ENCODE data around the gene ZBTB2. TPM values are rescaled to one million over a fixed set of nuclear protein-coding genes. Genes with fewer than 3 reads are reported as not detected.

The ZBTB2 gene
- total and polyA plus RNA-seq, 5 donors: 4.6 to 7.0 (median 6.3) TPM

DNA sequence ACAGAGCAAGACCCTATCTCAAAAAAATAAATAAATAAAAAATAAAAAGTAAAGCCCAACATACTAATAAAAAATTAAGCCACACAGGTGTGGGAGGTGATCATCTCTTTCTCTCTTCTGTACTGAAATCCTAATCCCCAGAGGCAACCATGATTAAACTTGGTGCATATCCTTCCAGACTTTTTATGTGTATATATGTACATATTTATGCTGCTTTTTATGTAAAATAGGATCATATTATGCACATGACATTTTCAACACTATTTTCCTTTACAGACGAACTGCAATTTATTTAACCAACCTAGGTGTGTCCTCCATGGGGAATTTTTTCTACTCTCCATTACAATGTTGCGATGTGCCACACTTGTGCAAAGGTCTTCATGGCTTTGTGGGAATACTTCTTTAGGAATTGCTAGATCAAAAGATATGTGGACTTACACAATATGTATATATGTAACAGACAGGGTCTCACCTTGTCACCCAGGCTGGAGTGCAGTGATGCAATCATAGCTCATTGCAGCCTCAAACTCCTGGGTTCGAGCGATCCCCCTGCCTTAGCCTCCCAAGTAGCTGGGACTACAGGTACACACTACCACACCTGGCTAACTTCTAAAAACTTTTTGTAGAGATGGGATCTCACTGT lies 36.9 kb upstream of the ZBTB2 start:
- Histone ChIP-seq H3K27me3 (ENCODE audit: control insufficient read depth, insufficient read depth) (no peaks in the 10 kb centered on the region), H3K27ac (ENCODE audit: low read length) (no peak overlapping the region), H3K9me3 (ENCODE audit: control insufficient read depth, low read length) (no peaks in the 10 kb centered on the region), H3K4me3 (ENCODE audit: low read length) (no peak overlapping the region), H3K4me1 (ENCODE audit: control insufficient read depth, insufficient read depth, low read length) (no peaks in the 10 kb centered on the region)
- intact Hi-C loops (cut with DNase I): no loop called here
- WGBS: 96% methylated on average over 4 of the region's 4 CpGs
- ATAC-seq: no peak
- DNase-seq: no peak

DNA sequence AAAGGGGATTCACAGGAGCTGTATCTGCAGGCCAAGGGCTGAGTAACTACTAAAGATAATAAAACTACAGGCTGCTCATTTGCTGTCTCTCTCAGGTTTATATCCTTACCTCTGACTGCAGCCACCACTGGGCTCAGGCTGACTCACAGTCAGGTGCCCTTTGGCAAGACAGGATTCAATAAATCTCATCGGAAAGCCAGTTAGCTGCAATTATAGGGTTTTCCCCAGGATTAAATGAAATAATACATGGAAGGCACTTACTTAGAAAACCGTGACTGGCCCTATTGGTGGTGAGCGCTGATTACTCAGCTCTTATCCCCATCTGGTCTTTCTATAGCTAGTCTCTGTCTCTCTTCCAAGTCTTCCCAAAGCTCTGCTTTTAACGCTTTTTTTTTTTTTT lies 34.2 kb upstream of the ZBTB2 start:
- DNase-seq (no peak), ATAC-seq (no peak)
- Histone ChIP-seq H3K27ac (ENCODE audit: low read length) (no peak overlapping the region), H3K4me3 (ENCODE audit: low read length) (no peak overlapping the region), H3K9me3 (ENCODE audit: control insufficient read depth, low read length) (no peaks in the 10 kb centered on the region), H3K4me1 (ENCODE audit: control insufficient read depth, insufficient read depth, low read length) (no peaks in the 10 kb centered on the region), H3K27me3 (ENCODE audit: control insufficient read depth, insufficient read depth) (no peaks in the 10 kb centered on the region)
- 94% methylated on average over 4 of the region's 4 CpGs for WGBS
- intact Hi-C loops (cut with DNase I): no loop called here

DNA sequence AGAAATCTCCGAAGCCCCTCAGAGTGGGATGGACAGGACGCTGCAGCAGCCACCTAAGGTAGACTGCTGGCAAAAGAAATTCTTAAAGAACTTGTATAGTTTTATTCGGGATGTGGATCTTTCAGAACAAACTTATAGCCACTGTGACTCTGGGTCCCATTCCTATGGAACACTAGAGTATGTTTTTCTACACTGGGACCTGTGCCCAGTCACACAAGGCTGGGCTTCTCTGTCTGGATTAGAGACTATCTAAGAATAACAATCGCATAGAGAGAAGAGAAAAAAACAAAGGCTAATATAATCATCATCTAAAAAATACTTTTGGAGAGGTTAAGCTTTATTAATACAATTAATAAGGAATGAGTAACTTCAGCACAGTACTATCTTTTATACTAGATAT lies 31.6 kb upstream of the ZBTB2 start:
- H3K27ac ChIP-seq (ENCODE audit: low read length): no peak overlapping the region
- H3K4me1 ChIP-seq (ENCODE audit: control insufficient read depth, insufficient read depth, low read length): no peaks in the 10 kb centered on the region
- ATAC-seq (peak; percentile 31 to 45), DNase-seq (no peak)
- no peak overlapping the region for H3K4me3 ChIP-seq (ENCODE audit: low read length)
- WGBS: 75% methylated on average over 4 of the region's 4 CpGs
- no peaks in the 10 kb centered on the region for H3K9me3 ChIP-seq (ENCODE audit: control insufficient read depth, low read length)
- intact Hi-C loops (cut with DNase I): no loop called here
- H3K27me3 ChIP-seq (ENCODE audit: control insufficient read depth, insufficient read depth): no peaks in the 10 kb centered on the region

DNA sequence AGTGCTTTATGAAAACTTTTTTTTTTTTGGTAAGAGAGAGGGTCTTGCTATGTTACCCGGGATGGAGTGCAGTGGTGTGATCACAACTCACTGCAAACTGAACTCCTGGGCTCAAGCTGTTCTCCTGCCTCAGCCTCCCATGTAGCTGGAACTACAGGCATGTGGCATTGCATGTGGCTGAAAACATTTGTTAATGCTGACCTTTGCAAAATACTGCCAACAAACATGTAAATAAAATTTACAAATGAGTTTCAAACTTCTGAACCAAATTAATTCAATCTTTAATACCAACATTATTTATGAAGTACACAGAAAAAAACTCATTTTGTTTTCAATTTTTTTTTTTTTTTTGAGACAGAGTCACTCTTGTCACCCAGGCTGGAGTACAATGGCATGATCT lies 26.1 kb upstream of the ZBTB2 start:
- no peak overlapping the region for H3K4me3 ChIP-seq (ENCODE audit: low read length)
- no peaks in the 10 kb centered on the region for H3K27me3 ChIP-seq (ENCODE audit: control insufficient read depth, insufficient read depth)
- 93% methylated on average over 1 of the region's 1 CpG for WGBS
- no peaks in the 10 kb centered on the region for H3K9me3 ChIP-seq (ENCODE audit: control insufficient read depth, low read length)
- H3K4me1 ChIP-seq (ENCODE audit: control insufficient read depth, insufficient read depth, low read length): no peaks in the 10 kb centered on the region
- ATAC-seq (no peak), DNase-seq (no peak)
- H3K27ac ChIP-seq (ENCODE audit: low read length): no peak overlapping the region
- intact Hi-C loops (cut with DNase I): no loop called here

DNA sequence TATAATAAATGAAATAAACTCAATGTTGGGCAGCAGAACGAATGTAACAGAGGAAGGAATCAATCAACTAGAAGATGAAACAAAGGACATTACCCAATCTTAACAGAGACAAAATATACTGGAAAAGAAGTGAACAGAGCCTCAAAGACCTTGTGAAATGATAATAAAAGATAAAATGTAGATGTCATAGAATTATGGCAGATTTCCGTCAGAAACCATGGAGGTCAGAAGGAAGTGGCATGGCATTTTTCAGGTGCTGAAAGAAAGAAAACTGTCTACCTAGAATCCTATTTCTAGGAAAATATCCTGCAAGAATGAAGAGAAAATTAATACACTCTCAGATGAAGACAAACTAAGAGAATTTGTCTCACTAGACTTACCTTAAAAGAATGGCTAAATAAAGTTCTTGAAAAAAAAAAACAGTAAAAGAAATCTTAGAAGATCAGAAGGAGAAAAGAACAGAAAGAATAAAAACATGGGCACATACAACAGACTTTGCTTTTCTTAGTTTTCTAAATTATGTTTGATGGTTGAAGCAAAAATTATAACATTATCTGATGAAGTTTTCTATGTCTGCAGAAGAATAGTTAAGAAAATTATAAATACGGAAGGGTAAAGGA lies 23.4 kb upstream of the ZBTB2 start:
- no peak overlapping the region for H3K4me3 ChIP-seq (ENCODE audit: low read length)
- WGBS: 98% methylated on average over 3 of the region's 3 CpGs
- ATAC-seq: no peak

DNA sequence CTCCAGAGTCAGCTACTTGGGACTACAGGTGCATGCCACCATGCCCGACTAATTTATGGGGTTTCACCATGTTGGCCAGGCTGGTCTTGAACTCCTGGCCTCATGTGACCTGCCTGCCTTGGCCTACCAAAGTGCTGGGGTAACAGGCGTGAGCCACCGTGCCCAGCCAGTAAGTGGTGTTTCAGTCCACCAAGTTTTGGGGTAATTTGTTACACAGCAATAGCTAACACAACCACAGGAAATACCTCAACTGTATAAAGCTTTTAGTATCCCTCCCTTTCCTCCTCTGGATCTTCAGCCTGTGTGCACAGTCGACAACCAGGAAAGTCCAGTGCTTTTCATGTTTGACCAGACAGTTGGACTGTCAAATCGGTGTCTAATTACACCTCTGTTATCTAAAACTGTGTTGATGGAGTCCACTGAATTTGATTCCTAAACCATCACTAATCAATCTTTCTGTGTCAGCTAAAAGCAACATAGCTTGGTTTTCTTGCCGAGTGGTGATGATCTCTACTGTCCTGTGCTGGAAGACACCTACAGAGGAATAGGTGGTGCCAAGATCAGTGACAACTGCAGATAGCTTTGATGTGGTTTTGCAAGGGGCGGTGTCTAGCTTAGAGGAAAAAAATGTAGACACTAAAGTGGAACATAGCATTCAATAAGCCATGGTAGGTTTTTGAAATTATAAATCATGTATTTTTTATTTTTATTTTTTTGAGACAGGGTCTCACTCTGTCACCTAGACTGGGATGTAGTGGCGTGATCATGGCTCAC lies 22.2 kb upstream of the ZBTB2 start:
- 92% methylated on average over 8 of the region's 8 CpGs for WGBS
- Histone ChIP-seq H3K27me3 (ENCODE audit: control insufficient read depth, insufficient read depth) (no peaks in the 10 kb centered on the region), H3K4me1 (ENCODE audit: control insufficient read depth, insufficient read depth, low read length) (no peaks in the 10 kb centered on the region), H3K27ac (ENCODE audit: low read length) (no peak overlapping the region), H3K9me3 (ENCODE audit: control insufficient read depth, low read length) (no peaks in the 10 kb centered on the region), H3K4me3 (ENCODE audit: low read length) (no peak overlapping the region)
- ATAC-seq (no peak), DNase-seq (no peak)
- intact Hi-C loops (cut with DNase I): no loop called here

More for the DNA sequence above, 23.4 kb upstream of the ZBTB2 start:
- no peak overlapping the region for H3K27ac ChIP-seq (ENCODE audit: low read length)
- H3K4me1 ChIP-seq (ENCODE audit: control insufficient read depth, insufficient read depth, low read length): no peaks in the 10 kb centered on the region
- H3K9me3 ChIP-seq (ENCODE audit: control insufficient read depth, low read length): no peaks in the 10 kb centered on the region
- intact Hi-C loops (cut with DNase I): no loop called here
- no peaks in the 10 kb centered on the region for H3K27me3 ChIP-seq (ENCODE audit: control insufficient read depth, insufficient read depth)
- no peak for DNase-seq

DNA sequence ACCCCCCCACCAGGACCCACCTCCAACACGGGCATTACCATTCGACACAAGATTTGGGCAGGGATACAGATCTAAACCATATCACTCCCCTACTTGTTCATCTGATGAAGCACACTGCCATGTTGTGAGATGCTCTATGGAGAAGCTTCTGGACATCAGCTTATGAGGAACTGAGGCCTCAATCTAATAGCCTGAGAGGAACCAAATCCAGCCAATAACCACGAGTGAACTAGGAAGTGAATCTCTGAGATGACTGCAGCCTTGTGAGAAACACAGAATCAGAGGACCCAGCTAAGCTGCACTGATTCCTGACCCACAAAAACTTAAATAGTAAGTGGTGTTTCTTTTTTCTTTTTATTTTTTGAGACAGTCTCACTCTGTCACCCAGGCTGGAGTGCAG lies 21.6 kb upstream of the ZBTB2 start:
- no peaks in the 10 kb centered on the region for H3K27me3 ChIP-seq (ENCODE audit: control insufficient read depth, insufficient read depth)

DNA sequence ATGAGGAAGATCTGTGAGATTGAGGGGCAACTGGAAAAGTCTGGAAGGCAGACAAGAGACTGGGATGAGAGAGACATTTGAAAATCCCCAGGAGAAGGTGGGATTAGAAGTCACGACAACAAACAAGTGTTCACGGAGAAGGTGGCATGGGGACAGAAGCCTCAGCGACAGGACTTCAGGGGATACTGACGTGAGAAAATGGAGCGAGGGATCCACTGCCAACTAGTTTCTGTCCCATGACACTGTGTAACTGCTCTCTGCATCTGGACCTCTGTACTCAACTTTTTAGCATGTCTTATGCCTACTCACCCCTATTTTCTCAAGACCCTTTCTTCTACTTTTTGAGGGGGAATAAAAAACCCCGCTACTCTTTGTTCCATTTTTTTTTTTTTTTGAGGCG lies 18.3 kb upstream of the ZBTB2 start:
- H3K27me3 ChIP-seq (ENCODE audit: control insufficient read depth, insufficient read depth): no peaks in the 10 kb centered on the region
- ATAC-seq (no peak), DNase-seq (no peak)
- no peak overlapping the region for H3K27ac ChIP-seq (ENCODE audit: low read length)
- H3K4me3 ChIP-seq (ENCODE audit: low read length): no peak overlapping the region
- intact Hi-C loops (cut with DNase I): no loop called here
- 92% methylated on average over 7 of the region's 7 CpGs for WGBS
- no peaks in the 10 kb centered on the region for H3K4me1 ChIP-seq (ENCODE audit: control insufficient read depth, insufficient read depth, low read length)
- H3K9me3 ChIP-seq (ENCODE audit: control insufficient read depth, low read length): no peaks in the 10 kb centered on the region

More for the DNA sequence above, 21.6 kb upstream of the ZBTB2 start:
- Histone ChIP-seq H3K4me3 (ENCODE audit: low read length) (no peak overlapping the region), H3K4me1 (ENCODE audit: control insufficient read depth, insufficient read depth, low read length) (no peaks in the 10 kb centered on the region), H3K27ac (ENCODE audit: low read length) (no peak overlapping the region), H3K9me3 (ENCODE audit: control insufficient read depth, low read length) (no peaks in the 10 kb centered on the region)
- DNase-seq: no peak
- WGBS: 90% methylated on average over 3 of the region's 3 CpGs
- intact Hi-C loops (cut with DNase I): no loop called here
- ATAC-seq: no peak

DNA sequence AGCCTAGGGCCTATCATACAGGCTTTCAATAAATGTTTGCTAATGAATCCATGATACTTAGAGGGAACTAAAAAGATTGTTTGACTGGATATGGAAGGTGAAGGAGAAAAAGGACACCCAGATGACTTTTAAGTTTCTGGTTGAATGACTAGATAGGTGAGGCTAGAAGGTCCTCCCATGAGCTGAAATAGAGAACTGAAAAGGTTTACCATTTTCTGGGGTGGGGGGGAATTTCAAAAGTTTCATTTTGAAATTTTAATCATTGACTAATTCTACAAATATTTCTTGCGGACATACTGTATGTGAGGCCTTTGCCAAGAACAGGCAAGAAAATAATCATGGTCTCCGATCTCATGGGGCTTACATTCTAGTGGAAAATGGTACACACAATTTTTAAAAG lies 17.9 kb upstream of the ZBTB2 start:
- H3K27ac ChIP-seq (ENCODE audit: low read length): no peak overlapping the region
- ATAC-seq (no peak), DNase-seq (no peak)
- H3K4me3 ChIP-seq (ENCODE audit: low read length): no peak overlapping the region
- no peaks in the 10 kb centered on the region for H3K27me3 ChIP-seq (ENCODE audit: control insufficient read depth, insufficient read depth)
- no peaks in the 10 kb centered on the region for H3K9me3 ChIP-seq (ENCODE audit: control insufficient read depth, low read length)
- 92% methylated on average over 2 of the region's 2 CpGs for WGBS
- intact Hi-C loops (cut with DNase I): no loop called here
- no peaks in the 10 kb centered on the region for H3K4me1 ChIP-seq (ENCODE audit: control insufficient read depth, insufficient read depth, low read length)

DNA sequence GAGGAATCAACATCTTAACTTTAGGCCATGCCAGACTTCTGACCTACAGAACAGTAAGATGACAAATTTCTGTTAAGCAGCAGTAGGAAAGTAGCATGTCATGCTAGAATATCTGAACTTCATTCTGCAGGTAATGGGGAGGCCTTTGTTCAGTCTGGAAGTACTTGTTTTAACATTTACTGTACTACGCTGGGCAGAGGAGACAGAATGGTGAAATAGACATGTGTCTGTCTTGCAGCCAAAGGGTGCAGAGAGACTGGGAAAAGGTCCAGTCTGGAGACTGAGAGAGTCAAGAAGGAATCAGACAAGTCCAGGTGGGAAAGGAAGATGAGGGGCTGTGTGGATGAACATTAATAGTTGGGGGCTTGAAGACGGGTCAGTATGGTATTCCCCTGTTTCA lies 17.5 kb upstream of the ZBTB2 start:
- intact Hi-C loops (cut with DNase I): no loop called here
- WGBS: 90% methylated on average over 2 of the region's 2 CpGs
- no peak overlapping the region for H3K4me3 ChIP-seq (ENCODE audit: low read length)
- DNase-seq (no peak), ATAC-seq (no peak)
- no peaks in the 10 kb centered on the region for H3K4me1 ChIP-seq (ENCODE audit: control insufficient read depth, insufficient read depth, low read length)
- H3K9me3 ChIP-seq (ENCODE audit: control insufficient read depth, low read length): no peaks in the 10 kb centered on the region
- H3K27me3 ChIP-seq (ENCODE audit: control insufficient read depth, insufficient read depth): no peaks in the 10 kb centered on the region
- no peak overlapping the region for H3K27ac ChIP-seq (ENCODE audit: low read length)

DNA sequence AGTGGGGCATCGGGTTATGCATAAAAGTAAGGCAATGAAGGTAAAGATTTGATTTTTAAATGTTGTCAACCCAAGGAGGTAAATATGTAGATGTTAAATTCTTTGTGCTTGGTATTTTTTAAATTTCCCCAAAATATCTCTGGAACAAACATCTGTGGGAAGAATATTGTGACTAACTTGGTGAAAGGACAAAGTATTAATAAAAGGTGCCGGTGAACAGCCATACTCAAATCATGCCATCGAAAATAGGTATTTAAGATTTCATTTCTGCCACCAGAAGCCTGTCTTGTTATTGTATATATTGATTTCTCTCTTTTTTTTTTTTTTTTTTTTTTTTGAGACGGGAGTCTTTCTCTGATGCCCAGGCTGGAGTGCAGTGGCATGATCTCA lies 12.6 kb upstream of the ZBTB2 start:
- no peak overlapping the region for H3K27ac ChIP-seq (ENCODE audit: low read length)
- no peaks in the 10 kb centered on the region for H3K9me3 ChIP-seq (ENCODE audit: control insufficient read depth, low read length)
- no peaks in the 10 kb centered on the region for H3K27me3 ChIP-seq (ENCODE audit: control insufficient read depth, insufficient read depth)
- 81% methylated on average over 4 of the region's 4 CpGs for WGBS
- peaks cover 2% of the 10 kb centered on the region for H3K4me1 ChIP-seq (ENCODE audit: control insufficient read depth, insufficient read depth, low read length)
- no peak for ATAC-seq
- no peak for DNase-seq
- intact Hi-C loops (cut with DNase I): loop anchor here in 1 of 4 donors (5.0 kb wide), 1 partner anchor 38 kb away; no protein-coding TSS in a partner anchor
- no peak overlapping the region for H3K4me3 ChIP-seq (ENCODE audit: low read length)
